ENCODE results near the gene SNCA.

GRCh38 chr4:89835413-89835812 is 1.5 kb downstream of the SNCA start:
- no peak for TF ChIP-seq ZNF274 (IDR thresholded peaks at IDR 0.05; ENCODE audit: low read depth, low read length)
- TF ChIP-seq SUZ12 (IDR thresholded peaks at IDR 0.05; ENCODE audit: extremely low read depth, insufficient read depth, insufficient read length), result no peak
- no peak for TF ChIP-seq YY1 (IDR thresholded peaks at IDR 0.05; ENCODE audit: insufficient read depth, insufficient read length)

Data from NT2/D1 (cell line).